Left lung (tissue), 10 donors: Measurements from ENCODE around the gene ADGRL2. TPM values are rescaled to one million over a fixed set of nuclear protein-coding genes. Genes with fewer than 3 reads are reported as not detected.
"Not testable (repeated sequence)": the region's sequence is repeated elsewhere in the genome, so short reads cannot be mapped to it uniquely, and the experiment has no call there.

Experiments
- ATAC-seq: fragments of 200-7000 bp; cut with Tn5 transposase; one replicate; pipeline ENCODE4 v1.9.1; 2020; ENCODE audit warnings: moderate library complexity
- DNase-seq, 4 donors: peaks; one replicate each; pipeline ENCODE4 v3.0.0-alpha.2; 2013 to 2020
- H3K27ac ChIP-seq, 2 donors: fragments of 200-600 bp; sonication (generic) in 1 of 2; one replicate each; pipeline versions ENCODE4 v1.5.0 to v1.8.0; 2020 to 2021
- H3K27me3 ChIP-seq, 2 donors: fragments of 200-600 bp; sonication (generic) in 1 of 2; one replicate each; pipeline versions ENCODE4 v1.5.0 to v1.8.0; 2020 to 2021
- H3K36me3 ChIP-seq, 2 donors: fragments of 200-600 bp; sonication (generic) in 1 of 2; one replicate each; pipeline versions ENCODE4 v1.5.0 to v1.8.0; 2020 to 2021
- H3K4me1 ChIP-seq, 2 donors: fragments of 200-600 bp; one replicate each; pipeline ENCODE4 v1.8.0; 2021
- H3K4me3 ChIP-seq, 2 donors: fragments of 200-600 bp; sonication (generic) in 1 of 2; one replicate each; pipeline versions ENCODE4 v1.5.0 to v1.8.0; 2020 to 2021; ENCODE audit warnings: mild to moderate bottlenecking in 1 of 2
- H3K9me3 ChIP-seq, 2 donors: fragments of 200-600 bp; sonication (generic) in 1 of 2; one replicate each; pipeline versions ENCODE4 v1.5.0 to v1.8.0; 2020 to 2021
- CTCF ChIP-seq, 2 donors: fragments of 200-600 bp; sonication (generic) in 1 of 2; IDR thresholded peaks; one replicate each; pipeline versions ENCODE4 v1.5.0 to v1.8.0; 2021; ENCODE audit warnings: antibody characterized with exemption in 2 of 2
- intact Hi-C, 2 donors: fragments of 100-400 bp; cut with DNase I; formaldehyde crosslinking; loops; one replicate each; pipeline versions ENCODE4 v1.11.2 to v1.14.2; 2022
- polyA plus RNA-seq, 6 donors: library from polyadenylated mRNA; unstranded; fragments of 120-200 nt; gene quantifications; one replicate each; pipeline ENCODE4 v1.2.1, GENCODE V29; 2013; ENCODE audit not compliant: insufficient read length in 6 of 6
- total RNA-seq, 2 donors: library from RNA; stranded (reverse); fragmentation: NEBNext Ultra II Directional; extraction: Animal tissue kit (Norgen Biotek cat#: 25700); gene quantifications; one replicate each; pipeline ENCODE4 v1.2.1, GENCODE V29; 2021
- donor health status: DM: no; HTN: yes; CAD: no.
- donor health status: DM: no; HTN: no; CAD: no.

The ADGRL2 gene
- total and polyA plus RNA-seq, 8 donors = 78.8 to 295 (median 250) TPM

- Histone ChIP-seq H3K4me1 (peaks cover 0 to 5% of the 10 kb centered on the region in 2 donors), H3K4me3 (no peak overlapping the region), H3K36me3 (no peaks in the 10 kb centered on the region), H3K27ac (no peak overlapping the region), H3K9me3 (no peaks in the 10 kb centered on the region), H3K27me3 (no peaks in the 10 kb centered on the region)
- no peak for ATAC-seq
- intact Hi-C loops = no loop called here
- DNase-seq = no peak
- no peak for TF ChIP-seq CTCF (IDR thresholded peaks at IDR 0.05)
Measured at GRCh38 chr1:81851217-81851616, 50.5 kb downstream of the ADGRL2 start.

- intact Hi-C loops = no loop called here
- H3K4me1 ChIP-seq = peaks cover 0 to 5% of the 10 kb centered on the region in 2 donors
- H3K27me3 ChIP-seq = no peaks in the 10 kb centered on the region
- no peak for TF ChIP-seq CTCF (IDR thresholded peaks at IDR 0.05)
- DNase-seq (no peak), ATAC-seq (no peak)
- H3K36me3 ChIP-seq = no peaks in the 10 kb centered on the region
- H3K4me3 ChIP-seq = no peak overlapping the region
- no peaks in the 10 kb centered on the region for H3K9me3 ChIP-seq
- no peak overlapping the region for H3K27ac ChIP-seq
Measured at GRCh38 chr1:81852961-81853360, 52.2 kb downstream of the ADGRL2 start.

DNA sequence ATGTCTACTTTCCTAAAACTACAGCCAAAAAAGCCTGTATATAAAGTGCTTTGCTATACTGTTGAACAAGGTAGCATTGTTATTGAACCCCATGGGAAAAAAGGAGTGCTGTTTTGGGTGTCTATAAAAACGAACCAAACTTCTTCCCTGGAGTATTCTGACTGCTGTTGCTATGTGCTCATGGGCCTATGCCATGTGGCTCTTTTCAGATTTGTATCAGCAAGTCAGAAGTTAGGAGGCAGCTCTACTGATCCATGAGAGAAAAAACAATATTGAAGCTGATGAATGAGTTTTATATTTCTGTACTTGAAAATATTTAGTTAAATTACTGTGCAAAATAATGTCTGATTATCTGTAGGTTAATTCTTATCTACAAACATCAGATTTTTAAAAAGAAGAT, 66.5 kb downstream of the ADGRL2 start:
- no peak for ATAC-seq
- intact Hi-C loops = no loop called here
- H3K9me3 ChIP-seq = no peaks in the 10 kb centered on the region
- H3K4me1 ChIP-seq = no peaks in the 10 kb centered on the region
- TF ChIP-seq CTCF (IDR thresholded peaks at IDR 0.05) = no peak
- no peaks in the 10 kb centered on the region for H3K27me3 ChIP-seq
- DNase-seq = no peak
- H3K4me3 ChIP-seq = no peak overlapping the region
- H3K27ac ChIP-seq = no peak overlapping the region
- no peaks in the 10 kb centered on the region for H3K36me3 ChIP-seq

DNA sequence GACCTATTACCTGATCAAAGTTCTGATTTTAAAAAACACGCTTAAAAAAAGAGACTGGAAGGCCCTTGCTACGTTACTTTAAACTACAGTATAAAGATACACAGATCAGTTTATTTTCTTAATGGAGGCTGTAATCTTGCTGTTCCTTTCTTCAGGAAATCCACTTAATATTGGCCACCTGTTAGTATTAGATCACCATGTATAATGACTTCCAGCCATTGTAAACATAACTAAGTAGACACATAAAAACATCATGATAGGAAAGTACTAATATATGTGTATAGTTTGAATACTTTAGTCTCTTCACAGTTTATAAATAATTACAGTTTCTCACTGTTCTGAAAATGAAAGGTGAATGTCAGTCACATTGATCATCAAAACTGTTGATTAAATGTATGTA, 68.6 kb downstream of the ADGRL2 start:
- no peaks in the 10 kb centered on the region for H3K36me3 ChIP-seq
- no peaks in the 10 kb centered on the region for H3K9me3 ChIP-seq
- no peak overlapping the region for H3K4me3 ChIP-seq
- no peak for TF ChIP-seq CTCF (IDR thresholded peaks at IDR 0.05)
- ATAC-seq (no peak), DNase-seq (no peak)
- peaks cover 0 to 3% of the 10 kb centered on the region in 2 donors for H3K4me1 ChIP-seq
- intact Hi-C loops = no loop called here
- no peak overlapping the region for H3K27ac ChIP-seq
- H3K27me3 ChIP-seq = no peaks in the 10 kb centered on the region

DNA sequence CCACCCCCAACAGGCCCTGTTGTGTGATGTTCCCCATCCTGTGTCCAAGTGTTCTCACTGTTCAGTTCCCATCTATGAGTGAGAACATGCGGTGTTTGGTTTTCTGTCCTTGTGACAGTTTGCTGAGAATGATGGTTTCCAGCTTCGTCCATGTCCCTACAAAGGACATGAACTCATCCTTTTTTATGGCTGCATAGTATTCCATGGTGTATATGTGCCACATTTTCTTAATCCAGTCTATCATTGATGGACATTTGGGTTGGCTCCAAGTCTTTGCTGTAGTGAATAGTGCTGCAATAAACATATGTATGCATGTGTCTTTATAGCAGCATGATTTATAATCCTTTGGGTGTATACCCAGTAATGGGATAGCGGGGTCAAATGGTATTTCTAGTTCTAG, 70.4 kb downstream of the ADGRL2 start:
- ATAC-seq, H3K27me3 ChIP-seq, H3K4me3 ChIP-seq, H3K9me3 ChIP-seq, H3K36me3 ChIP-seq, H3K27ac ChIP-seq, intact Hi-C loops, DNase-seq, H3K4me1 ChIP-seq: not testable (repeated sequence)

- no peaks in the 10 kb centered on the region for H3K27me3 ChIP-seq
- no peak for TF ChIP-seq CTCF (IDR thresholded peaks at IDR 0.05)
- DNase-seq = no peak
- no peaks in the 10 kb centered on the region for H3K36me3 ChIP-seq
- intact Hi-C loops = no loop called here
- peaks cover 21% of the 10 kb centered on the region in 2 donors for H3K4me1 ChIP-seq
- ATAC-seq = no peak
- no peaks in the 10 kb centered on the region for H3K9me3 ChIP-seq
- H3K27ac ChIP-seq = no peak overlapping the region
- no peak overlapping the region for H3K4me3 ChIP-seq
Measured at GRCh38 chr1:81873946-81874345, 73.2 kb downstream of the ADGRL2 start.
